Esophagus squamous epithelium (tissue), 5 donors: ENCODE data around the gene PSTPIP2. TPM values are rescaled to one million over a fixed set of nuclear protein-coding genes. Genes with fewer than 3 reads are reported as not detected.
"Not testable (repeated sequence)": the region's sequence is repeated elsewhere in the genome, so short reads cannot be mapped to it uniquely, and the experiment has no call there.

Experiments used
- DNase-seq: peaks from one replicate; lab custom pipeline; 2025; lab: John Stamatoyannopoulos, UW
- H3K27ac ChIP-seq, 4 donors: fragments of 200-600 bp; sonication (generic); one replicate each; pipeline ENCODE4 v1.5.1; 2016 to 2019; ENCODE audit warnings: mild to moderate bottlenecking in 1 of 4
- H3K27me3 ChIP-seq, 4 donors: fragments of 200-600 bp; sonication (generic); 1 replicate in 3 of 4; 2 replicates in 1 of 4; pipeline versions ENCODE4 v1.5.1 to v1.6.0; 2017 to 2021; ENCODE audit warnings: antibody characterized with exemption in 1 of 4
- H3K36me3 ChIP-seq, 3 donors: fragments of 200-600 bp; sonication (generic); one replicate each; pipeline ENCODE4 v1.5.1; 2016 to 2019
- H3K4me1 ChIP-seq, 3 donors: fragments of 200-600 bp; sonication (generic); one replicate each; pipeline ENCODE4 v1.5.1; 2017 to 2019
- H3K4me3 ChIP-seq, 4 donors: fragments of 200-600 bp; sonication (generic); 1 replicate in 3 of 4; 2 replicates in 1 of 4; pipeline ENCODE4 v1.5.1; 2016 to 2019; ENCODE audit warnings: mild to moderate bottlenecking in 2 of 4, moderate library complexity in 1 of 4
- H3K9me3 ChIP-seq, 3 donors: fragments of 200-600 bp; sonication (generic); one replicate each; pipeline ENCODE4 v1.5.1; 2016 to 2019
- POLR2A ChIP-seq, 4 donors: fragments of 450-650 bp; IDR thresholded peaks; one replicate each; pipeline ENCODE4 v1.6.1; 2017; ENCODE audit warnings: antibody characterized with exemption in 4 of 4, mild to moderate bottlenecking in 4 of 4, moderate library complexity in 3 of 4
- WGBS, 2 donors: methylation state at CpG; one replicate each; pipeline ENCODE4 v1.1.5; 2018; 5-methylcytosine and 5-hydroxymethylcytosine counted together
- intact Hi-C: fragments of 100-400 bp; cut with DNase I; formaldehyde crosslinking; loops from one replicate; pipeline ENCODE4 v1.15.0; 2022
- total RNA-seq, 4 donors: library from RNA; depleted of rRNA; stranded (reverse); fragments of >200 nt; gene quantifications; one replicate each; pipeline ENCODE4 v1.1.0, GENCODE V29; 2016
- TF ChIP-seq, protein P1 (sequence below), 6 experiments: fragments of 450-650 bp in 4 of 6; fragments of 200-600 bp in 2 of 6; sonication (generic) in 2 of 6; IDR thresholded peaks; one replicate each; pipeline ENCODE4 v1.5.1; 2016 to 2019; ENCODE audit warnings: antibody characterized with exemption in 6 of 6, mild to moderate bottlenecking in 4 of 6, moderate library complexity in 4 of 6
- donor health status: DM: yes; HTN: yes; CAD: no.

Gene PSTPIP2
- total RNA-seq, 4 donors from 2014 or later = 5.6 to 18.7 (median 11.1) TPM

DNA sequence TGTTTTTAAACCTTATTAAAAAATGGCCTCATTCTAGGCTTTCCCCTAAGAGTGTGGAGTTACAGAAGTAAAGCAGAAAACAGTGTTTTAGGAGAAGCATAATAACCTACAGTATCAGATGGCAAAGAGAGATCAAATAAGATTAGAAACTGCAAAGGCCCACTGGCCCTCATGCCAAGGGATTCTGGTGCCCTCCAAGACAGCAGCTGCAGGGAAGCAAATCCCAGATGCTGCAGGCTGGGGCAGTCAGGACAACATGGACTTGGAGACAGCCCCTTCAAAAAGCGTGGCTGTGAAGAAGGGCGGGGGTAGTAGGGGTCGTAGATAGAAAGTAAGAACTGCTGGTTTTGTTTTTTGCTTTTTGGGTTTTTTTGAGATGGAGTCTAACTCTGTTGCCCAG is 76.6 kb downstream of the PSTPIP2 start:
- 96 to 100% methylated on average over 3 of the region's 3 CpGs for WGBS, 2 donors
- intact Hi-C loops = no loop called here

DNA sequence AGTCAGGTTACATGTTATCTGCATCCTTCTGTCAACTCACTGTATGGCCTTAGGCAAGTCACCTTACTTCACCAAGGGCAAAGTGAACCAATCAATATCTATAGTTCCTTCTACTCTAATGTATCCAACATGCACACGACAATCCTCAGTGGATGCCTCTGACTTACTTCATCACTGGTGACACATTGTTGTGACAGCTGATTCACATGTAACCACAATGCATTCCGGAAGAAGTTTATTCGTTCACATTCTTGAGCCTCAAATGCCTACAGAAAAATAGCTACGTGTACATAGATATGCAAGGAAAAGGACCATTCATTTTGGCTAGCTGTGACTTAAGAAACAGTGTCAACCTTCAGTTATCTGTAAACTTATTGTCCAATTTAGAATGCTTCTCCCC is 78.6 kb downstream of the PSTPIP2 start:
- no peak for DNase-seq
- Histone ChIP-seq H3K36me3 (peaks cover 0 to 33% (median 0%) of the 10 kb centered on the region in 3 donors), H3K4me1 (no peaks in the 10 kb centered on the region), H3K9me3 (no peaks in the 10 kb centered on the region), H3K27me3 (no peaks in the 10 kb centered on the region), H3K27ac (no peak overlapping the region), H3K4me3 (no peak overlapping the region)
- 64 to 89% methylated on average over 4 of the region's 4 CpGs for WGBS, 2 donors
- no peak for TF ChIP-seq POLR2A (IDR thresholded peaks at IDR 0.05)
- TF ChIP-seq, protein P1, sequence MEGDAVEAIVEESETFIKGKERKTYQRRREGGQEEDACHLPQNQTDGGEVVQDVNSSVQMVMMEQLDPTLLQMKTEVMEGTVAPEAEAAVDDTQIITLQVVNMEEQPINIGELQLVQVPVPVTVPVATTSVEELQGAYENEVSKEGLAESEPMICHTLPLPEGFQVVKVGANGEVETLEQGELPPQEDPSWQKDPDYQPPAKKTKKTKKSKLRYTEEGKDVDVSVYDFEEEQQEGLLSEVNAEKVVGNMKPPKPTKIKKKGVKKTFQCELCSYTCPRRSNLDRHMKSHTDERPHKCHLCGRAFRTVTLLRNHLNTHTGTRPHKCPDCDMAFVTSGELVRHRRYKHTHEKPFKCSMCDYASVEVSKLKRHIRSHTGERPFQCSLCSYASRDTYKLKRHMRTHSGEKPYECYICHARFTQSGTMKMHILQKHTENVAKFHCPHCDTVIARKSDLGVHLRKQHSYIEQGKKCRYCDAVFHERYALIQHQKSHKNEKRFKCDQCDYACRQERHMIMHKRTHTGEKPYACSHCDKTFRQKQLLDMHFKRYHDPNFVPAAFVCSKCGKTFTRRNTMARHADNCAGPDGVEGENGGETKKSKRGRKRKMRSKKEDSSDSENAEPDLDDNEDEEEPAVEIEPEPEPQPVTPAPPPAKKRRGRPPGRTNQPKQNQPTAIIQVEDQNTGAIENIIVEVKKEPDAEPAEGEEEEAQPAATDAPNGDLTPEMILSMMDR (IDR thresholded peaks at IDR 0.05) = no peak
- intact Hi-C loops = no loop called here

More for the DNA sequence above, 76.6 kb downstream of the PSTPIP2 start:
- no peak for DNase-seq
- TF ChIP-seq, protein P1 (IDR thresholded peaks at IDR 0.05) = no peak
- TF ChIP-seq POLR2A (IDR thresholded peaks at IDR 0.05) = no peak
- H3K4me1 ChIP-seq = no peaks in the 10 kb centered on the region
- no peaks in the 10 kb centered on the region for H3K9me3 ChIP-seq
- no peak overlapping the region for H3K4me3 ChIP-seq
- no peak overlapping the region for H3K27ac ChIP-seq
- no peaks in the 10 kb centered on the region for H3K27me3 ChIP-seq
- H3K36me3 ChIP-seq = peaks cover 0 to 21% (median 0%) of the 10 kb centered on the region in 3 donors

DNA sequence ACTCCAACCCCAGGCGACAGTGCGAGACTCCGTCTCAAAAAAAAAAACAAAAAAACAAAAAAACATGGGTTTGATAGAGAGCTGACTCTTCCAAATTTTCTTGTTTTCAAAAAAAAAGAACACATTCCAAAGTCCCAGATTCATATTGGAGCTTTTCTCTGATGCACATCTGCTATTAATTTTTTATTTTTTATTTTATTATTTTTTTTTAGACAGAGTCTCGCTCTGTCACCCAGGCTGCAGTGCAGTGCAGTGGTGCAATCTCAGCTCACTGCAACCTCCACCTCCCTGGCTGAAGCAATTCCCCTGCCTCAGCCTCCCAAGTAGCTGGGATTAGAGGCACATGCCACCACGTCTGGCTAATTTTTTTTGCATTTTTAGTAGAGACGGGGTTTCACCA is 79.5 kb downstream of the PSTPIP2 start:
- H3K36me3 ChIP-seq = peaks cover 0 to 42% (median 0%) of the 10 kb centered on the region in 3 donors
- H3K4me3 ChIP-seq, H3K27ac ChIP-seq, DNase-seq, intact Hi-C loops, H3K4me1 ChIP-seq, H3K9me3 ChIP-seq, H3K27me3 ChIP-seq: not testable (repeated sequence)
- WGBS, 2 donors = 76 to 82% methylated on average over 6 of the region's 6 CpGs

DNA sequence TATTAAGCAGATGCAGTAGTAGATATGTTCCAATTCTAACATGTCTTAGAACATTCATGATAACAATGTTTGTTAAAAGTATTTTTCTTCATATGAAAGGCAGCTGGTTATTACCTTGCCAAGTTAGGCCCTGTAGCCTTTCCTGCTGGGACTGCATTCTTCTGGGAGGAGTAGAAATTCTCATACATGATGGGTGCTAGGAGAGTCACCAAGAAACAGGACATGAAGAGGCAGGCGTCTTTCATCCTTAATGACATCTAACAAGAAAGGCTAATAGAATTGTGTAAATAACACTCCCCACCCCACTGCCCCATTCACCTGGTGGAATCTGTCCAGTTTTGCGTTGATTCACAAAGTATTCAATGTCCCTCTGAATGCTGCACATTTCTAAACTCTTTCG is 80.3 kb downstream of the PSTPIP2 start:
- Histone ChIP-seq H3K27me3 (no peaks in the 10 kb centered on the region), H3K4me1 (no peaks in the 10 kb centered on the region), H3K4me3 (no peak overlapping the region), H3K27ac (no peak overlapping the region), H3K9me3 (no peaks in the 10 kb centered on the region), H3K36me3 (peaks cover 0 to 41% (median 0%) of the 10 kb centered on the region in 3 donors)
- no peak for DNase-seq
- WGBS, 2 donors = 65 to 80% methylated on average over 3 of the region's 3 CpGs
- TF ChIP-seq, protein P1 (IDR thresholded peaks at IDR 0.05) = no peak
- intact Hi-C loops = no loop called here

DNA sequence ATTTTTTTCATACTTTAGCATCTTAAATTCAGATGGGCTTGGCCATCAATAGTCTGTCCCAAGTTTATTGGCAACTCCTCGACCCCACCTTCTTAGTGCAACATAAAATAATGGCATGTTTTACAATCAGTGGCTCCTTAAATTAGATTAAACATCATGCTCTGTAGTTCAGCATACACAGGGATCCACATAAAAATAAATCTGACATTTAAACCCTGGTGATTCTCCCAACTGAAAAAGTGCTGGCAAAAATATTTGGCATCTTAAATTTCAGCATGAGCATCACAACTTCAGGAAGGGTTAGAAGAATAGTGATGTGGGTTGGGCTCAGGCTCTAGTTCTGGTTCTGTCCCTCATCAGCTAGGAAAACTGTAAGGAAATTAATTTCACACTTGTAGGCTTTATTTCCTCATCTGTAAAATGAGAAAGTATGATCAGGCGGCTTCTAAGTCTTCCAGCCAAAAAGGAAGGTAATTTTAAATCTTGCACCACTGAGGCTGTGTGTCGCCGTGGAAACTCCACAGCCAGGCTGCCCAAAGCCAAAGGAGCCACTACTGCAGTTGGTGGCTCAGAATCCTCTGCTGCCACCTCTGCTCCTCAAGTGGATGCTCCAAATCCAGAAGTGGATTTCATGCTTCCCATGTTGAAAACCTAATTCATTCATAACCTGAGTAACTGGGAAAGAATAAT is 87.4 kb downstream of the PSTPIP2 start:
- H3K27me3 ChIP-seq = no peaks in the 10 kb centered on the region
- DNase-seq = no peak

More for the DNA sequence above, 87.4 kb downstream of the PSTPIP2 start:
- 71 to 85% methylated on average over 2 to 4 of the region's 4 CpGs for WGBS, 2 donors
- Histone ChIP-seq H3K4me1 (no peaks in the 10 kb centered on the region), H3K9me3 (no peaks in the 10 kb centered on the region), H3K36me3 (peaks cover 0 to 20% (median 0%) of the 10 kb centered on the region in 3 donors), H3K4me3 (no peak overlapping the region), H3K27ac (no peak overlapping the region)
- TF ChIP-seq, protein P1 (IDR thresholded peaks at IDR 0.05) = no peak
- TF ChIP-seq POLR2A (IDR thresholded peaks at IDR 0.05) = no peak
- intact Hi-C loops = no loop called here
